Skeletal muscle tissue (tissue), 4 donors: ENCODE results near the gene VIM. TPM values are rescaled to one million over a fixed set of nuclear protein-coding genes. Genes with fewer than 3 reads are reported as not detected.

Experiments used
- H3K27ac ChIP-seq: one replicate; pipeline ENCODE4 v1.7.0; 2013; ENCODE audit warnings: mild to moderate bottlenecking, low read depth, low read length, inconsistent platforms
- H3K27me3 ChIP-seq, 3 donors: one replicate each; pipeline ENCODE4 v1.7.0; 2013; ENCODE audit warnings: low read length in 3 of 3; ENCODE audit not compliant: control insufficient read depth in 3 of 3, insufficient read depth in 3 of 3
- H3K36me3 ChIP-seq, 3 donors: one replicate each; pipeline ENCODE4 v1.7.0; 2013; ENCODE audit warnings: low read length in 3 of 3; ENCODE audit not compliant: control insufficient read depth in 3 of 3, insufficient read depth in 3 of 3
- H3K4me1 ChIP-seq, 3 donors: one replicate each; pipeline ENCODE4 v1.7.0; 2013; ENCODE audit warnings: low read length in 3 of 3, mild to moderate bottlenecking in 3 of 3; ENCODE audit not compliant: control insufficient read depth in 3 of 3, insufficient read depth in 3 of 3
- H3K4me3 ChIP-seq, 3 donors: one replicate each; pipeline ENCODE4 v1.7.0; 2013; ENCODE audit warnings: low read length in 3 of 3
- H3K9ac ChIP-seq, 3 donors: one replicate each; pipeline ENCODE4 v1.7.0; 2013; ENCODE audit warnings: low read length in 3 of 3, mild to moderate bottlenecking in 3 of 3, moderate library complexity in 2 of 3, low read depth in 1 of 3
- H3K9me3 ChIP-seq, 3 donors: one replicate each; pipeline ENCODE4 v1.7.0; 2013; ENCODE audit warnings: low read length in 3 of 3; ENCODE audit not compliant: control insufficient read depth in 3 of 3
- total RNA-seq: library from RNA; depleted of rRNA; stranded (reverse); fragments of >200 nt; gene quantifications from one replicate; pipeline ENCODE4 v1.2.3, GENCODE V29; 2014
- donor health status: Osteomylitis.

Gene VIM
- total RNA-seq, 1 donor from 2014 or later, result 1,688 TPM

DNA sequence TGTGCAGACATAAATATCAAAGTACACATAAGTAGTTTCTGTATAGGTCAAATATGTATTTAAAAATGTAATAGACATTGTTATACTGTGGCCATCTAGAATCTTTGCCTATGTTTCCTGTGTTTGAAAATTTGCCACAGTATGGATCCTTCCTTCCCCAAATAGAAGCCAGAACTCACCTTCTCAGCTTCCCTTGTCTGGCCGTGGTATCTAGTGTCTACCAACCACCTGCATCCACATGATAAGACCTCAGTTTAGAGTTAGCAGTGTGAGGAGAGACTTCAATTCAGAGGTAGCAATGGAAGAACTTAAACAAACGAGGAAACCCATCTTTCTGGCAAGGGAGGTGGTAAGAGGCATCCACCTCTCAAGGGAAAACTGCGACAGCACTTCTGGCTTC lies 31.5 kb upstream of the VIM start:
- no peaks in the 10 kb centered on the region for H3K27me3 ChIP-seq
- no peak overlapping the region for H3K4me3 ChIP-seq
- no peak overlapping the region for H3K27ac ChIP-seq
- H3K4me1 ChIP-seq, result peaks cover 6 to 12% (median 11%) of the 10 kb centered on the region in 3 donors
- H3K9me3 ChIP-seq, result no peaks in the 10 kb centered on the region
- H3K9ac ChIP-seq, result no peak overlapping the region
- no peaks in the 10 kb centered on the region for H3K36me3 ChIP-seq

DNA sequence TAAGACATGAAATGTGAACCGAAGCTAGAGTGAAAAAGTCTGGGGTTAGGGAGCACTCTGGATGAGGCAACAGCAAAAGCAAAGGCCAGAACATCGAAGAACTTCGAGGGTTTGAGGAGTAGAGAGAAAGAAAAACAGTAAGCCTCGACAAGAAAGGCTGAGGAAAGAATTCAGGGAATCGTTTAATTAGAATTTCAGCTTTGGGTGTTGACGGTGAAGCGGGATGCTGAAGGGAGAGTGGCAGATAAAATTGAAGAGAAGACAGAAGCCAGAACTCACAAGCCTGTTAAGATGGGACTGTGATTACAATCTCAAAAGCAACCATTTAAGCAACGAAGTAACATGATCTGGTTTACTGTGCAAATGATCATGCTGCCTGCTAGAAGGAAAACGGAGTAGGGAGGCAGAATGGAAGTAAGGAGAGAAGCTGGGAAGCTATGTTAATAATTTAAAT lies 28.7 kb upstream of the VIM start:
- Histone ChIP-seq H3K36me3 (no peaks in the 10 kb centered on the region), H3K4me3 (peak overlapping the region in 2 of 3 donors; percentile 89 to 92)

DNA sequence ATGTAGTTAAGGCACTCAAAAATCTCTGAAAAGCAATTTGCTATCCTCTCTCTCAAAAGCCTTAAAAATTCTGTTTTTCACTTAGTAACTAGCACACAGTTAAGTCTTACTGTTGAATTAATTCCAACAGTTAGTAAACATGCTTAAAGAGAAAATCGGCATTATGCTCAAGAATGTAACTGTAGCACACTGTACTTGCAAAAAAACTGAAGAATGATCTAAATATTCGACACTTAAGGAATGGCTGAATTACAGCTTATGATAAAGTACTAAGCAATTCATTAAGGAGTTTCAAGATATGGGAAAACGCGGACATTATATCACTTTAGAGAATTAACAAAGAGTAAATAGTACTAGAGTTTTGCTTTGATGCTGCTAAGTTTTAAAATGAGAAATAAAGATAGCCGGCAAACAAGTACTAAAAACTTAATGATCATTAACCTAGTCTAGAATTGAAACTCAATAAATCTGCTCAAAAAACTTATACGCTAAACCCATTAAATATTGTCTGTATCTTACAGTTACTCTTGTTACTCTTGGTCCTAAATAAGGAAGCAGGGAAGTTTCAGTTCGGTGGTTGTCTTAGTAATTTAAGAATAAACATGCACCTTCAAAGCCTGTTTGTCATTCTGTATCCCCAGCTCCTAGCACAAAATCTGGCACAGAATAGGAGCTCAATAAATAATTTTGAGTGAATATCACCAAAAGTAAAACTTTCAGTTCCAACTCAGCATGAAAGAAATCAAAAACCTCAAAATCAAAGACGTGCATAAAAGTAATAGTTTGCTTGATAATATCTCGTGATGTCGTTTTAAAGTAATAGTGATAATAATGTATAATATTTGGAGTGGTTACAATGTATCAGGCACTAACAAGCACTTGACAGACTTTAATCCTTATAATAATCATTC lies 27.8 kb upstream of the VIM start:
- Histone ChIP-seq H3K27me3 (no peaks in the 10 kb centered on the region), H3K4me3 (peak overlapping the region; percentile 89 to 92 (median 89)), H3K36me3 (no peaks in the 10 kb centered on the region), H3K27ac (peak overlapping the region; percentile 84), H3K9me3 (no peaks in the 10 kb centered on the region), H3K4me1 (peaks cover 9 to 16% (median 11%) of the 10 kb centered on the region in 3 donors), H3K9ac (peak overlapping the region; percentile 82 to 85 (median 84))

More for the DNA sequence above, 28.7 kb upstream of the VIM start:
- Histone ChIP-seq H3K27me3 (no peaks in the 10 kb centered on the region), H3K4me1 (peaks cover 9 to 16% (median 11%) of the 10 kb centered on the region in 3 donors), H3K27ac (peak overlapping the region; percentile 84), H3K9ac (peak overlapping the region; percentile 82 to 85 (median 84)), H3K9me3 (no peaks in the 10 kb centered on the region)

DNA sequence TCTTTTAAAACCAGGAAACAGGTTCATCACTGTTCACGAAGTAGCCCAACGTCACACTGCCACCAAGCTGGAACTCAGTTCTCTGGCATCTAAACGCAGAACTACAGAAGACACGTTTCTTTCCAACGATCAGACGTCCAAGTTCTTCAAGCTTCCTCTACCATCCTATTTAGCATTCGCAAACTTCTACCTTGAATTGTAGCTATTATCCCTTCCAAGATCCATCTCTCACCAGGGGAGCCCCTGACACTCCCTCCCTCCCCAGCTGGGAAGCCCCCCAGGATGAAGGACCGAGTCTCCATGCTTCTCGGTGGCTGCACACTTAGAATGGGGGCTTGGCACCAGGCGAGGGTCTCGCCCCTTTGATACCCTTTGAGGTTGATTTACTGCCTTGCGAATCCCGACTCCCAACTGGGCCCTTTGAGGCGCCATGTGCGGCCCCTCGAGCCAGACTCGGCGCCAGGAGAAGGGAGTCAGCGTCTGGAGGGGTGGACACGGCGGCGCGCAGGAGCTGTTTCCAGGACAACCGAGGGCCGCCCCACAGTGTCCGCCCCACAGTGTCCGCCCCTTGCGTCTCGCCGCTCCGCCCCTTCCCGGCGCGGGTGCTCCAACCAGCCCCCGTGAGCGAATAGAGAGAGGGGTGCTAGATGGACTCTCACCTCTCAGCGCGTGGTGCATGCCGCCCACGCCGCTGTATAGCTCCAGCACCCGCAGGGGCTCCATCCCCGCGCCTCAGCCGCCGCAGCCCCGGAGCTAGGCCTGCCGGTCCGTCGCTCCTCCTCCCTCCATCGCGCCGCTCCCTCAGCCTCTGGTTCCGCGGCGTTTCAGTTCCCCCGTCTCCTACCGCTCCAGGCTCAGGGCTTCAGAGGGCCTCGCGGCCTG lies 26.9 kb upstream of the VIM start, which contains the start of gene TRDMT1:
TRDMT1 (minus strand) TSS at position 761 of the 882 bp plus-strand sequence; CDS start at position 723, 38 bp downstream.
- peak within 1 kb of the TSS; percentile 84 for H3K27ac ChIP-seq
- peaks cover 9 to 16% (median 11%) of the 10 kb centered on the region in 3 donors for H3K4me1 ChIP-seq
- H3K4me3 ChIP-seq, result peak within 1 kb of the TSS; percentile 89 to 92 (median 89)
- H3K36me3 ChIP-seq, result no peaks in the 10 kb centered on the region
- no peaks in the 10 kb centered on the region for H3K9me3 ChIP-seq
- H3K9ac ChIP-seq, result peak within 1 kb of the TSS; percentile 82 to 85 (median 84)
- no peaks in the 10 kb centered on the region for H3K27me3 ChIP-seq

DNA sequence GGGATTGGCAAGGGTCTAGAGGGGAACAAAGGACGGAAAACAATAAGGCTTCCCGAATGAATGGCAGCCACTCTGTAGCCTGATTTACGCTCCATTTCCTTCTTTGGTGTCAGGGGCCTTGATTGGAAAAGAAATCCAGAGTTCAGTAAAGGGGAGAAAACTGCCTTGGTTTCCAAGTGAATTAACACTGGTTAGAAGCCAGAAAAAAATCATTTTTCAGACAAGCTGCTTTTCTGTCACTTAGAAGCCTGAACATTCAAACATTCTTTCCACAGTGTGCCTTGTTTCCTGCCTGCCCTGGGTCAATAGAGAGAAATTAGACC lies 26.3 kb upstream of the VIM start:
- Histone ChIP-seq H3K27me3 (no peaks in the 10 kb centered on the region), H3K4me1 (peaks cover 9 to 16% (median 11%) of the 10 kb centered on the region in 3 donors), H3K27ac (peak overlapping the region; percentile 84), H3K36me3 (no peaks in the 10 kb centered on the region), H3K9ac (peak overlapping the region; percentile 82 to 85 (median 84)), H3K4me3 (peak overlapping the region; percentile 89 to 92 (median 89)), H3K9me3 (no peaks in the 10 kb centered on the region)

DNA sequence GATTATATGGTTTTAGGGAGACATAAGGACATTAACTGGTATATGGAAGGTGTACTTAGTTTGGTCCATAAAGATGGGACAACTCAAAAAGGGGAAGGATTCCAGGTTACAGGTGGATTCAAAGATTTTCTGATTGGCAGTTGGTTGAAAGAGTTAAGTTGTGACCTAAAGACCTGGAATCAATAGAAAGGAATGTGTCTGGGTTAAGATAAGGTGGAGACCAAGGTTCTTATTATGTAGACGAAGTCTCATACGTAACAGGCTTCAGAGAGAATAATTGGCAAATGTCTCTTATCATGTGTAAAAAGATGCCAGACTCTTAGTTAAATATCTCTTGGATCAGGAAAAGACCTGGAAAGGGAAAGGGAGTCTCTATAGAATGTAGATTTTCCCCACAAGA lies 25.5 kb upstream of the VIM start:
- no peak overlapping the region for H3K27ac ChIP-seq
- H3K9me3 ChIP-seq, result no peaks in the 10 kb centered on the region
- no peak overlapping the region for H3K4me3 ChIP-seq
- no peak overlapping the region for H3K9ac ChIP-seq
- no peaks in the 10 kb centered on the region for H3K27me3 ChIP-seq
- no peaks in the 10 kb centered on the region for H3K36me3 ChIP-seq
- peaks cover 9 to 16% (median 11%) of the 10 kb centered on the region in 3 donors for H3K4me1 ChIP-seq

- peaks cover 9 to 16% (median 11%) of the 10 kb centered on the region in 3 donors for H3K4me1 ChIP-seq
- H3K9me3 ChIP-seq, result no peaks in the 10 kb centered on the region
- H3K9ac ChIP-seq, result no peak overlapping the region
- no peak overlapping the region for H3K27ac ChIP-seq
- H3K27me3 ChIP-seq, result no peaks in the 10 kb centered on the region
- no peaks in the 10 kb centered on the region for H3K36me3 ChIP-seq
- H3K4me3 ChIP-seq, result no peak overlapping the region
Observed at GRCh38 chr10:17202999-17203398, 25.0 kb upstream of the VIM start.

DNA sequence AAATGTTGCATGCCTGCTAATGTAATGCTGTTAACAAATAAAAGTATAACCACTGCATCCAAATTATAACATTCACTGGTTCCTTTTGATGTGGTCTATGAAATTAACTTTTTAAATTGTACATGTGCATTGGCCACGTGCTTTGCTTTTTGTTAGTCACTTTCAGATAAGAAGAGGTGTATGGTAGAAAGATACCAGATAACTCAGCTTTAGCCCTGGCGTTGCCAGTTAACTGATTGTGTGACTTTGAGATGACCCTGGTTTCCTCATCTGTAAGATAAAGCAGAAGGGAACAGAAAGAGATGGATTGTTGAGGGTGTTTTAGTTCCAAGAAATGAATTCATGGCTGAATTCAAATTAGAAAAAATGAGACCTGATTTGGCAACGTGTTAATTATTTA lies 24.6 kb upstream of the VIM start:
- Histone ChIP-seq H3K4me1 (peaks cover 9 to 16% (median 11%) of the 10 kb centered on the region in 3 donors), H3K9me3 (no peaks in the 10 kb centered on the region), H3K9ac (no peak overlapping the region), H3K4me3 (no peak overlapping the region), H3K36me3 (no peaks in the 10 kb centered on the region), H3K27ac (no peak overlapping the region), H3K27me3 (no peaks in the 10 kb centered on the region)

DNA sequence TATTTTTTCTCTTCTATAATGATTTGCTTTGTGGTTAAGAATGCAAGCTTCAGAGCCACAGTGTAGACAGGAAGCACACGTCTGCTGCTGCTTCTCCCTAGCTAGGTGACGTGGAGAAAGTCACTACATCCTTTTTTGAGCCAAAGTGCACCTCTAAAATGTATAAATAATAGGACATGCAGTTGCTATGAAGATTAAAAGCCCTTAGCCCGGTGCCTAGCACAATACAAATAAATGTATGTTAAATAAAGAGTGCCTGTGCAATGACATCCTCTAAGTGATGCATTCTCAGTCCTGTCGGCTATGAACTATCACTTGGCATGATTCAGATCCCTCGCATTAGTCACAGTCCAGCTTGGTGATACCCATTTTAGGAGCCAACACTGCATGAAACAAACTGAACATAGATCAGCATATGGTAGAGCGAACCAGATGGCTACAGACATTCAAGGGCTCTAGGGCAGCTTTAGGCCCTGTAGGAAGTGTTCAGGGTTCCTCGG lies 21.8 kb upstream of the VIM start:
- Histone ChIP-seq H3K9me3 (no peaks in the 10 kb centered on the region), H3K4me1 (peaks cover 0 to 4% (median 3%) of the 10 kb centered on the region in 3 donors), H3K4me3 (no peak overlapping the region), H3K27ac (no peak overlapping the region), H3K27me3 (no peaks in the 10 kb centered on the region), H3K36me3 (no peaks in the 10 kb centered on the region), H3K9ac (no peak overlapping the region)
